Measurements from ENCODE around the gene SNX18. TPM values are rescaled to one million over a fixed set of nuclear protein-coding genes. Genes with fewer than 3 reads are reported as not detected.
A peak's percentile ranks its signal among the peaks of the same experiment; 100 is the strongest.

Gene SNX18
- total RNA-seq, 1 donor from 2014 or later = 95.0 TPM

DNA sequence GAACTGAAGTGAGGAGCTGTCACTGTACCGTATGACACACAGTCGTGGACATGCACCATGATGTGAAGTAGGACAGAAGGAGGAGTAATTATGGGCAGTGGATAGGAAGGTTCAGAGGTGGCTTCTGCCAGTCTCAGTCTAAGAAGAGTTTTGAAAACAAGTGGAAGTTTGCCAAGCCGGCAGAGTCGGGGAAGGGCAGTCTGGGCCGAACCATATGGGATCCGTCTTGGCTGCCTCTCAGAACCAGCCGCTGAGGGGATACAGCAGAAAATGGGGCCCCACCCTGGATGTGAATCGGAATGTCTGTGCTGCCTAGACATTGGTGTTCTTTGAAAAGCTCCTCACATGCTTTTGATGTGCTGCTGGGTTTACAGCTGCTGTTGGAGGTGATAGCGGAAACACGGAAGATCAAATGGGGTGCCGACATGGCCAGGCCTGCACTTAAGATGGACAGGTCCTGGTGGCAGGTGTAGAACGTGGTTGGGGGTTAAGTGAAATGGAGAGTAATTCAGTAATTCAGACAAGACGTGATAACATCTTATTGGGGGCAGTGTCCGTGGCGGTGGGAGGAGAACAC, 11.2 kb downstream of the SNX18 start:
- Mint-ChIP-seq H3K27ac (ENCODE audit: unreplicated experiment) (no peak overlapping the region), H3K36me3 (ENCODE audit: unreplicated experiment) (no peaks in the 10 kb centered on the region), H3K27me3 (ENCODE audit: unreplicated experiment) (peaks cover 2% of the 10 kb centered on the region), H3K4me1 (ENCODE audit: low read depth, unreplicated experiment) (peaks cover 31% of the 10 kb centered on the region), H3K4me3 (ENCODE audit: unreplicated experiment) (no peak overlapping the region), H3K9me3 (ENCODE audit: unreplicated experiment) (peaks cover 4% of the 10 kb centered on the region)
- no peak for DNase-seq
- TF ChIP-seq, protein P1, sequence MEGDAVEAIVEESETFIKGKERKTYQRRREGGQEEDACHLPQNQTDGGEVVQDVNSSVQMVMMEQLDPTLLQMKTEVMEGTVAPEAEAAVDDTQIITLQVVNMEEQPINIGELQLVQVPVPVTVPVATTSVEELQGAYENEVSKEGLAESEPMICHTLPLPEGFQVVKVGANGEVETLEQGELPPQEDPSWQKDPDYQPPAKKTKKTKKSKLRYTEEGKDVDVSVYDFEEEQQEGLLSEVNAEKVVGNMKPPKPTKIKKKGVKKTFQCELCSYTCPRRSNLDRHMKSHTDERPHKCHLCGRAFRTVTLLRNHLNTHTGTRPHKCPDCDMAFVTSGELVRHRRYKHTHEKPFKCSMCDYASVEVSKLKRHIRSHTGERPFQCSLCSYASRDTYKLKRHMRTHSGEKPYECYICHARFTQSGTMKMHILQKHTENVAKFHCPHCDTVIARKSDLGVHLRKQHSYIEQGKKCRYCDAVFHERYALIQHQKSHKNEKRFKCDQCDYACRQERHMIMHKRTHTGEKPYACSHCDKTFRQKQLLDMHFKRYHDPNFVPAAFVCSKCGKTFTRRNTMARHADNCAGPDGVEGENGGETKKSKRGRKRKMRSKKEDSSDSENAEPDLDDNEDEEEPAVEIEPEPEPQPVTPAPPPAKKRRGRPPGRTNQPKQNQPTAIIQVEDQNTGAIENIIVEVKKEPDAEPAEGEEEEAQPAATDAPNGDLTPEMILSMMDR (IDR thresholded peaks at IDR 0.05; ENCODE audit: partially characterized antibody, unreplicated experiment) = no peak

DNA sequence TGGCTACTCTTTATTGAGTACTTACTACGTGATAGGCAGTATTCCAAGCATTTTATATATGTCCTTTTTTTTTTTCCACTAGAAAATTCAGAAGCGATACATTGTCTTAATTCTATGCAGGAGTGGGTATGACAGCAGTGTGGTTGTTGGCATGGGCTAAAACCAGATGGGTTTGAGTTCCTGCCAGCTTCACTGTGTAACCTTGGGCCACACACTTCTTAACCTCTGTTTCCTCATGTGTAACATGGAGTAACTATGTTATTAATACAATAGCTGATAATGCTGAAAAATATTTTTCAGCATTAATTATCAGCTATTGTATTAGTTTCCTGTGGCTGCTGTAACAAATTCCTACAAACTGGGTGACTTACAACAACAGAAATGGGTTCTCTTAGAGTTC, 12.0 kb downstream of the SNX18 start:
- Mint-ChIP-seq H3K27me3 (ENCODE audit: unreplicated experiment) (peaks cover 5% of the 10 kb centered on the region), H3K9me3 (ENCODE audit: unreplicated experiment) (peaks cover 4% of the 10 kb centered on the region), H3K27ac (ENCODE audit: unreplicated experiment) (no peak overlapping the region), H3K36me3 (ENCODE audit: unreplicated experiment) (no peaks in the 10 kb centered on the region), H3K4me1 (ENCODE audit: low read depth, unreplicated experiment) (peaks cover 30% of the 10 kb centered on the region), H3K4me3 (ENCODE audit: unreplicated experiment) (no peak overlapping the region)
- TF ChIP-seq, protein P1 (IDR thresholded peaks at IDR 0.05; ENCODE audit: partially characterized antibody, unreplicated experiment) = no peak
- no peak for DNase-seq

DNA sequence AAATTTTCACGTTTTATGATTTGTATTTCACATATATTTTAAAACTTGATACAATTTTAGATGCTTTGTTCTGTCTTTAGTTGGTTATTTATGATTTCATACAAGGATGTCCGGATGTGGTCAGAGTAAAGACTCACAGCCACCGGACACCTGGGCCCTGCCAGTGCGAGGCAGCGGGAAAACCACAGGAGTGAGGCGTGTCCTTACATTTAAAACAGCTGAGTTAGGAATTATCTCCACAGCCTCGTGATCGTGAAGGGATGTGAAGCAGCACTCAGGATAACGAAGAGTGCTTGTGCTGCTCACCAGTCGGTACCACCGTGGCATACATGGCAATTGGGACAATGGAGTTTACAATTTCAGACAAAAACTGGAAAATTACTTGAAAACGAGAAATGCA, 14.0 kb downstream of the SNX18 start:
- Mint-ChIP-seq H3K27ac (ENCODE audit: unreplicated experiment) (peak overlapping the region; percentile 45), H3K4me1 (ENCODE audit: low read depth, unreplicated experiment) (peaks cover 23% of the 10 kb centered on the region), H3K36me3 (ENCODE audit: unreplicated experiment) (no peaks in the 10 kb centered on the region), H3K9me3 (ENCODE audit: unreplicated experiment) (peaks cover 4% of the 10 kb centered on the region), H3K4me3 (ENCODE audit: unreplicated experiment) (peak overlapping the region; percentile 40), H3K27me3 (ENCODE audit: unreplicated experiment) (peaks cover 5% of the 10 kb centered on the region)
- TF ChIP-seq, protein P1 (IDR thresholded peaks at IDR 0.05; ENCODE audit: partially characterized antibody, unreplicated experiment) = no peak
- no peak for DNase-seq

DNA sequence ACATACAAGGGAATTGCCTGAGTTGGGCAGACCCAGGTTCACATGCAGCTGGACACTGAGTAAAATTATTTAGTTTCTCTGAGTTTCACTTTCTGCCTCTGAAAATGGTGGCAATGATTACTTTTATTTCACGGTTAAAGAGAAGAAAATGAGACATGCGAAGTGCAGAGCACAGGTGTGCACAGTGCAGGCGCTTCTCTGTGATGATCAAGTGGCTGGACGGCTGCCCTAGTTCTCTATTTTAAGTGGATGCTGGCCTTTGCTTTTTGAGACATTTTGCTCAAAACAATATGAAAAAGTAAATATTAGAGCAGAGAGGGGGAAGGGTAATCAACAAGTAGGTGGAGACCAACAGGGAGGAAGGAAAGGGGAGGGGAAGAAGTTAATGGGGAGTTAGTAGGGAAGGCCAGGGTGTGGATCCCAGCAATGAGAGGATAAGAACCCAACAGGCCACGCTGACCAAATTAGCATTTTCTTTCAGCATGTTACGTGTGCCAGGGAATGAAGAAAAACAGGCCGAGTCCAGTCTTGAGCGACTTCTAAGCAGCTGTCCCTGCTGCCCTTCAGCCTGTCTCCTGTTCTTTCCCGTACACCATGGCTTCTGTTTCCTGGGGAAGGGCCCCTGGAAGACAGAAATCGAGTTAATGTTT, 16.1 kb downstream of the SNX18 start:
- peaks cover 28% of the 10 kb centered on the region for H3K4me1 Mint-ChIP-seq (ENCODE audit: low read depth, unreplicated experiment)
- peaks cover 4% of the 10 kb centered on the region for H3K9me3 Mint-ChIP-seq (ENCODE audit: unreplicated experiment)
- peaks cover 5% of the 10 kb centered on the region for H3K27me3 Mint-ChIP-seq (ENCODE audit: unreplicated experiment)
- H3K27ac Mint-ChIP-seq (ENCODE audit: unreplicated experiment) = no peak overlapping the region
- no peaks in the 10 kb centered on the region for H3K36me3 Mint-ChIP-seq (ENCODE audit: unreplicated experiment)
- no peak for DNase-seq
- TF ChIP-seq, protein P1 (IDR thresholded peaks at IDR 0.05; ENCODE audit: partially characterized antibody, unreplicated experiment) = no peak
- H3K4me3 Mint-ChIP-seq (ENCODE audit: unreplicated experiment) = peak overlapping the region; percentile 74

All from glutamatergic neuron (in vitro differentiated cells).